Measurements from ENCODE around the gene AP3S2. TPM values are rescaled to one million over a fixed set of nuclear protein-coding genes. Genes with fewer than 3 reads are reported as not detected.
"Not testable (repeated sequence)": the region's sequence is repeated elsewhere in the genome, so short reads cannot be mapped to it uniquely, and the experiment has no call there.

The AP3S2 gene
- total RNA-seq, 2 experiments from 2014 or later: 28.2 to 30.8 TPM

GRCh38 chr15:89848970-89849292 lies 44.9 kb downstream of the AP3S2 start:
- H3K4me3 Mint-ChIP-seq: no peak overlapping the region
- H3K9me3 Mint-ChIP-seq: no peaks in the 10 kb centered on the region
- POLR2A ChIA-PET: interaction anchor here (0.6 to 0.9 kb wide), 2 partner anchors 112 to 654 kb away, joined by 3 to 7 read pairs; no protein-coding TSS in a partner anchor
- DNase-seq: no peak
- no peak for ATAC-seq (ENCODE audit: low read depth)
- peaks cover 14% of the 10 kb centered on the region for H3K36me3 Mint-ChIP-seq
- no peaks in the 10 kb centered on the region for H3K27me3 Mint-ChIP-seq
- peaks cover 1% of the 10 kb centered on the region for H3K4me1 Mint-ChIP-seq
- no peak overlapping the region for H3K27ac Mint-ChIP-seq

- Mint-ChIP-seq H3K27ac (no peak overlapping the region), H3K4me1 (peaks cover 1% of the 10 kb centered on the region), H3K27me3 (no peaks in the 10 kb centered on the region), H3K36me3 (peaks cover 14% of the 10 kb centered on the region), H3K4me3 (no peak overlapping the region), H3K9me3 (no peaks in the 10 kb centered on the region)
- no peak for ATAC-seq (ENCODE audit: low read depth)
- POLR2A ChIA-PET: interaction anchor here (0.7 kb wide), 2 partner anchors 13 kb away, joined by 3 to 4 read pairs; no protein-coding TSS in a partner anchor
- DNase-seq: no peak
Observed at GRCh38 chr15:89847101-89847500, 46.7 kb downstream of the AP3S2 start.

GRCh38 chr15:89845305-89845893 lies 48.4 kb downstream of the AP3S2 start:
- Mint-ChIP-seq H3K27ac (no peak overlapping the region), H3K36me3 (peaks cover 16% of the 10 kb centered on the region)
- POLR2A ChIA-PET: no interaction called here

GRCh38 chr15:89841962-89842361 lies 51.8 kb downstream of the AP3S2 start:
- H3K9me3 Mint-ChIP-seq: no peaks in the 10 kb centered on the region
- H3K36me3 Mint-ChIP-seq: peaks cover 8% of the 10 kb centered on the region
- H3K4me3 Mint-ChIP-seq: no peak overlapping the region
- POLR2A ChIA-PET: no interaction called here
- H3K4me1 Mint-ChIP-seq: peaks cover 13% of the 10 kb centered on the region
- ATAC-seq (ENCODE audit: low read depth) (no peak), DNase-seq (no peak)
- H3K27me3 Mint-ChIP-seq: no peaks in the 10 kb centered on the region
- H3K27ac Mint-ChIP-seq: no peak overlapping the region

More at GRCh38 chr15:89845305-89845893, 48.4 kb downstream of the AP3S2 start:
- no peaks in the 10 kb centered on the region for H3K9me3 Mint-ChIP-seq
- DNase-seq (no peak), ATAC-seq (ENCODE audit: low read depth) (no peak)
- no peaks in the 10 kb centered on the region for H3K27me3 Mint-ChIP-seq
- peaks cover 4% of the 10 kb centered on the region for H3K4me1 Mint-ChIP-seq
- H3K4me3 Mint-ChIP-seq: no peak overlapping the region

GRCh38 chr15:89841306-89841705 lies 52.5 kb downstream of the AP3S2 start:
- no peaks in the 10 kb centered on the region for H3K9me3 Mint-ChIP-seq
- H3K4me1 Mint-ChIP-seq: peaks cover 16% of the 10 kb centered on the region

GRCh38 chr15:89839167-89839810 lies 54.5 kb downstream of the AP3S2 start:
- ATAC-seq (ENCODE audit: low read depth): no peak
- Mint-ChIP-seq H3K4me3 (no peak overlapping the region), H3K9me3 (no peaks in the 10 kb centered on the region), H3K27ac (no peak overlapping the region), H3K4me1 (peaks cover 16% of the 10 kb centered on the region), H3K27me3 (no peaks in the 10 kb centered on the region), H3K36me3 (peaks cover 13% of the 10 kb centered on the region)
- no peak for DNase-seq
- POLR2A ChIA-PET: no interaction called here

More at GRCh38 chr15:89841306-89841705, 52.5 kb downstream of the AP3S2 start:
- H3K27ac Mint-ChIP-seq: no peak overlapping the region
- H3K36me3 Mint-ChIP-seq: peaks cover 8% of the 10 kb centered on the region
- POLR2A ChIA-PET: no interaction called here
- DNase-seq (no peak), ATAC-seq (ENCODE audit: low read depth) (no peak)
- H3K27me3 Mint-ChIP-seq: no peaks in the 10 kb centered on the region
- H3K4me3 Mint-ChIP-seq: no peak overlapping the region

GRCh38 chr15:89837830-89838178 lies 56.0 kb downstream of the AP3S2 start:
- ATAC-seq (ENCODE audit: low read depth): no peak
- Mint-ChIP-seq H3K4me1 (peaks cover 16% of the 10 kb centered on the region), H3K36me3 (peaks cover 15% of the 10 kb centered on the region), H3K27ac (peak overlapping the region; percentile 40), H3K9me3 (no peaks in the 10 kb centered on the region), H3K27me3 (no peaks in the 10 kb centered on the region), H3K4me3 (no peak overlapping the region)
- no peak for DNase-seq
- POLR2A ChIA-PET: no interaction called here

GRCh38 chr15:89837134-89837829 lies 56.5 kb downstream of the AP3S2 start:
- Mint-ChIP-seq H3K9me3 (no peaks in the 10 kb centered on the region), H3K4me3 (no peak overlapping the region), H3K4me1 (peaks cover 16% of the 10 kb centered on the region), H3K27me3 (no peaks in the 10 kb centered on the region), H3K36me3 (peaks cover 15% of the 10 kb centered on the region), H3K27ac (peak overlapping the region; percentile 1)
- DNase-seq: no peak
- no peak for ATAC-seq (ENCODE audit: low read depth)
- POLR2A ChIA-PET: no interaction called here

- Mint-ChIP-seq H3K4me3 (no peak overlapping the region), H3K9me3 (no peaks in the 10 kb centered on the region), H3K27me3 (no peaks in the 10 kb centered on the region), H3K27ac (peak overlapping the region; percentile 1), H3K4me1 (peaks cover 13% of the 10 kb centered on the region), H3K36me3 (peaks cover 15% of the 10 kb centered on the region)
- no peak for DNase-seq
- POLR2A ChIA-PET: no interaction called here
- ATAC-seq (ENCODE audit: low read depth): no peak
Observed at GRCh38 chr15:89836267-89837133, 57.3 kb downstream of the AP3S2 start.

- Mint-ChIP-seq H3K36me3 (peaks cover 13% of the 10 kb centered on the region), H3K27ac (no peak overlapping the region), H3K4me1 (peaks cover 13% of the 10 kb centered on the region), H3K27me3 (no peaks in the 10 kb centered on the region), H3K4me3 (no peak overlapping the region), H3K9me3 (no peaks in the 10 kb centered on the region)
- POLR2A ChIA-PET: no interaction called here
- ATAC-seq (ENCODE audit: low read depth): no peak
- DNase-seq: no peak
Observed at GRCh38 chr15:89835176-89835564, 58.6 kb downstream of the AP3S2 start.

GRCh38 chr15:89834465-89835175 lies 59.2 kb downstream of the AP3S2 start:
- not testable (repeated sequence) for H3K27me3 Mint-ChIP-seq; ATAC-seq (ENCODE audit: low read depth); H3K27ac Mint-ChIP-seq; H3K9me3 Mint-ChIP-seq; DNase-seq; H3K4me3 Mint-ChIP-seq
- Mint-ChIP-seq H3K36me3 (peaks cover 13% of the 10 kb centered on the region), H3K4me1 (peaks cover 11% of the 10 kb centered on the region)
- POLR2A ChIA-PET: interaction anchor here (0.5 kb wide), 1 partner anchor 13 kb away, joined by 3 read pairs; no protein-coding TSS in a partner anchor

- Mint-ChIP-seq H3K9me3 (no peaks in the 10 kb centered on the region), H3K27ac (no peak overlapping the region), H3K36me3 (peaks cover 13% of the 10 kb centered on the region), H3K4me1 (peaks cover 11% of the 10 kb centered on the region), H3K27me3 (no peaks in the 10 kb centered on the region), H3K4me3 (no peak overlapping the region)
- DNase-seq: no peak
- ATAC-seq (ENCODE audit: low read depth): no peak
- POLR2A ChIA-PET: interaction anchor here (0.5 to 0.6 kb wide), 2 partner anchors 13 kb away, joined by 3 to 4 read pairs; no protein-coding TSS in a partner anchor
Observed at GRCh38 chr15:89833966-89834365, 59.8 kb downstream of the AP3S2 start.

- ATAC-seq (ENCODE audit: low read depth): no peak
- Mint-ChIP-seq H3K27me3 (no peaks in the 10 kb centered on the region), H3K9me3 (no peaks in the 10 kb centered on the region), H3K4me1 (no peaks in the 10 kb centered on the region), H3K4me3 (no peak overlapping the region), H3K27ac (no peak overlapping the region), H3K36me3 (peaks cover 13% of the 10 kb centered on the region)
- DNase-seq: no peak
- POLR2A ChIA-PET: no interaction called here
Observed at GRCh38 chr15:89830639-89831038, 63.2 kb downstream of the AP3S2 start.

Measured in activated naive CD8-positive, alpha-beta T cell treated with anti-CD3 and anti-CD28 coated beads, Interleukin-2, amount 10 ng/mL, durations not matched to agents 7 days and 5 days (primary cell).